Trophoblast cell (in vitro differentiated cells and primary cell): ENCODE results near the gene FES.
"Not testable (repeated sequence)": the region's sequence is repeated elsewhere in the genome, so short reads cannot be mapped to it uniquely, and the experiment has no call there.

Experiments
- DNase-seq, 2 donors: peaks; one replicate each; pipeline ENCODE4 v3.0.0-alpha.2; 2016
- H2AFZ ChIP-seq: 2 replicates; pipeline ENCODE4 v1.6.1; 2013; ENCODE audit warnings: low read length, moderate library complexity, mild to moderate bottlenecking; ENCODE audit not compliant: insufficient read depth, poor library complexity
- H2AK5ac ChIP-seq: 2 replicates; pipeline ENCODE4 v1.6.1; 2013; ENCODE audit warnings: mild to moderate bottlenecking, low read length
- H2BK120ac ChIP-seq: 2 replicates; pipeline ENCODE4 v1.6.1; 2013; ENCODE audit warnings: low read length, mild to moderate bottlenecking, moderate library complexity; ENCODE audit not compliant: insufficient read depth, poor library complexity
- H2BK12ac ChIP-seq: 2 replicates; pipeline ENCODE4 v1.6.1; 2013; ENCODE audit warnings: mild to moderate bottlenecking, low read length, moderate library complexity
- H2BK5ac ChIP-seq: 2 replicates; pipeline ENCODE4 v1.6.1; 2013; ENCODE audit warnings: low read length, low read depth, moderate library complexity, mild to moderate bottlenecking; ENCODE audit not compliant: poor library complexity
- H3K14ac ChIP-seq: 2 replicates; pipeline ENCODE4 v1.6.1; 2013; ENCODE audit warnings: mild to moderate bottlenecking, low read length
- H3K18ac ChIP-seq: 2 replicates; pipeline ENCODE4 v1.6.1; 2013; ENCODE audit warnings: mild to moderate bottlenecking, low read length
- H3K23ac ChIP-seq: 2 replicates; pipeline ENCODE4 v1.6.1; 2013; ENCODE audit warnings: low read length
- H3K27ac ChIP-seq: 2 replicates; pipeline ENCODE4 v1.5.1; 2013; ENCODE audit warnings: low read depth, mild to moderate bottlenecking, inconsistent platforms, low read length, moderate library complexity
- H3K27me3 ChIP-seq: 2 replicates; pipeline ENCODE4 v1.6.1; 2013; ENCODE audit warnings: inconsistent platforms, mild to moderate bottlenecking, low read length, moderate library complexity; ENCODE audit not compliant: insufficient read depth
- H3K36me3 ChIP-seq, 2 experiments: 1 replicate in 1 of 2; 2 replicates in 1 of 2; pipeline ENCODE4 v1.6.1; 2013; ENCODE audit warnings: low read length in 2 of 2, mild to moderate bottlenecking in 2 of 2, moderate library complexity in 1 of 2; ENCODE audit not compliant: insufficient read depth in 2 of 2, control insufficient read depth in 1 of 2
- H3K4ac ChIP-seq: 2 replicates; pipeline ENCODE4 v1.6.1; 2013; ENCODE audit warnings: low read depth, mild to moderate bottlenecking, low read length, moderate library complexity
- H3K4me1 ChIP-seq, 2 experiments: 1 replicate in 1 of 2; 2 replicates in 1 of 2; pipeline ENCODE4 v1.6.1; 2013; ENCODE audit warnings: low read length in 2 of 2, mild to moderate bottlenecking in 2 of 2, moderate library complexity in 1 of 2; ENCODE audit not compliant: insufficient read depth in 2 of 2, control insufficient read depth in 1 of 2
- H3K4me2 ChIP-seq: 2 replicates; pipeline ENCODE4 v1.6.1; 2013; ENCODE audit warnings: inconsistent platforms, mild to moderate bottlenecking, low read length, moderate library complexity
- H3K4me3 ChIP-seq: 2 replicates; pipeline ENCODE4 v1.5.1; 2013; ENCODE audit warnings: mild to moderate bottlenecking, low read depth, low read length, inconsistent platforms
- H3K79me1 ChIP-seq: one replicate; pipeline ENCODE4 v1.6.1; 2013; ENCODE audit warnings: low read length
- H3K79me2 ChIP-seq: 2 replicates; pipeline ENCODE4 v1.6.1; 2013; ENCODE audit warnings: low read length, mild to moderate bottlenecking; ENCODE audit not compliant: control insufficient read depth, insufficient read depth, poor library complexity
- H3K9ac ChIP-seq: 2 replicates; pipeline ENCODE4 v1.6.1; 2013; ENCODE audit warnings: mild to moderate bottlenecking, low read length
- H3K9me3 ChIP-seq: 2 replicates; pipeline ENCODE4 v1.6.1; 2013; ENCODE audit warnings: low read depth, mild to moderate bottlenecking, control low read depth, inconsistent platforms, low read length; ENCODE audit not compliant: insufficient read depth
- H4K12ac ChIP-seq: 2 replicates; pipeline ENCODE4 v1.6.1; 2013; ENCODE audit warnings: low read depth, mild to moderate bottlenecking, low read length, moderate library complexity
- H4K8ac ChIP-seq: 2 replicates; pipeline ENCODE4 v1.6.1; 2013; ENCODE audit warnings: low read depth, mild to moderate bottlenecking, low read length, moderate library complexity
- H4K91ac ChIP-seq: one replicate; pipeline ENCODE4 v1.6.1; 2013; ENCODE audit warnings: low read depth, mild to moderate bottlenecking, low read length, moderate library complexity
- WGBS: extraction: QIAGEN DNeasy Blood & Tissue Kit; methylation state at CpG from one replicate; pipeline ENCODE4 v1.1.7; 2013; ENCODE audit warnings: missing lambda C conversion rate; ENCODE audit not compliant: insufficient read length, insufficient coverage; ENCODE audit errors: extremely low coverage; 5-methylcytosine and 5-hydroxymethylcytosine counted together

The FES gene

DNA sequence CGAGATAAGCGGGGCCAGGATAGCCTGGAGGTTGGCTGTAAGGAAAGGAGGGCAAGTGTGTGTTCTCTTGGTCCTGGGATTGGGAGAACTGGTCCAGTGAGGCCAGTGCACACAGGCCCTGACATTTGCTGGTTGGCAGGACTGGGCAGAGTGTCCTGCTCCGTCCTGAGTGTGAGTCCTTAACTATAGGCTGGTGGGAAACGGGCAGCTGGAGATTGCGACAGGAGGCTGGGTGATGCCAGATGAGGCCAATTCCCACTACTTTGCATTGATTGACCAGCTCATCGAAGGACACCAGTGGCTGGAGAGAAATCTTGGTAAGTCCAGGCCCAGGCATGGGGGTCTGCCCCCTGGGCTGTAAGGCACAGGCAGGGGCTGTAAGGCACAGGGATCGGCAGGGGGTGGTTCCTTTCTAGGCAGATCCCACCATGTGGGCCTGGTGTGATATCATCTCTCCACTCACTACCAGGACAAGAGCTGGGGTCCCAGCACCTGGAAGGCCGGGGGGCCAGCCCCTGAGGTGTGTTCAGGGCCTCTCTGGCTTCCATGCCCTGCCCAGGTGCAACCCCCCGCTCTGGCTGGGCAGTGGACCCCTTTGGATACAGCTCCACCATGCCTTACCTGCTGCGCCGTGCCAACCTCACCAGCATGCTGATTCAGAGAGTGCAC is 22.0 kb downstream of the FES start:
- H3K79me1 ChIP-seq, result peaks cover 4% of the 10 kb centered on the region
- H3K4me3 ChIP-seq, result no peak overlapping the region
- no peak overlapping the region for H3K4me2 ChIP-seq
- H3K9ac ChIP-seq, result no peak overlapping the region
- H3K23ac ChIP-seq, result no peak overlapping the region
- no peak overlapping the region for H2BK120ac ChIP-seq
- WGBS, result no CpG with 5 or more reads among the region's 11 CpGs
- no peak overlapping the region for H2AK5ac ChIP-seq
- H4K91ac ChIP-seq, result no peak overlapping the region
- H3K36me3 ChIP-seq, result peaks cover 38 to 41% of the 10 kb centered on the region in 2 experiments
- H2BK12ac ChIP-seq, result no peak overlapping the region
- peaks cover 5 to 9% of the 10 kb centered on the region in 2 experiments for H3K4me1 ChIP-seq
- H3K27ac ChIP-seq, result no peak overlapping the region
- H3K18ac ChIP-seq, result no peak overlapping the region
- DNase-seq, result no peak
- H3K4ac ChIP-seq, result no peak overlapping the region
- H3K14ac ChIP-seq, result no peak overlapping the region
- H3K27me3 ChIP-seq, result no peaks in the 10 kb centered on the region
- H3K9me3 ChIP-seq, result no peaks in the 10 kb centered on the region
- H4K12ac ChIP-seq, result no peak overlapping the region
- H2BK5ac ChIP-seq, result no peak overlapping the region
- H3K79me2 ChIP-seq, result peaks cover 2% of the 10 kb centered on the region
- H4K8ac ChIP-seq, result no peak overlapping the region
- no peak overlapping the region for H2AFZ ChIP-seq

DNA sequence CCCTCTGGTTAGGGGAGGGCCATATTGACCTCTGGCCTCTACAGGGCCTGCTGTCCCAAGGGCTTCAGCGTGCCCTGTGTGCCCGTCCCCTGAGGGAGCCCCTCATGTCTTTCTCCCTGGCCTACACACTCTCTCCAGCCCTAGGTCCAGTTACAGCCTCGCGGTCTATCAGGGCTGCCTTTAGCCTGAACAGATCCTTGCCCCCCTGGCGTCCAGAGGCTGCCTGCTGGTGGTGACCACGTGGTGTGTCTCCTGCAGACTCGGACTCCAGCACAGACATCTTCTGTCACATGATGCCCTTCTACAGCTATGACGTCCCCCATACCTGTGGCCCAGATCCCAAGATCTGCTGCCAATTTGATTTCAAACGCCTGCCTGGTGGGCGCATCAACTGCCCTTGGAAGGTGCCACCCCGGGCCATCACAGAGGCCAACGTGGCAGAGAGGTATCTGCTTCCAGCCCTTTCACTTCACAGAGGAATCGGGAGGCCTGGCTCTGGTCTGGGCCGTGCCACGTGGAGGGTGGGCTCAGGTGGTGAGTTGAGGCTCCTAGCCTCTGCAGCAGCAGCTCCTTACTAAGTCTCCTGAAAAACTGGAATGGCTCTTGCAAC is 22.9 kb downstream of the FES start:
- H4K91ac ChIP-seq, result no peak overlapping the region
- no peak overlapping the region for H3K4ac ChIP-seq

DNA sequence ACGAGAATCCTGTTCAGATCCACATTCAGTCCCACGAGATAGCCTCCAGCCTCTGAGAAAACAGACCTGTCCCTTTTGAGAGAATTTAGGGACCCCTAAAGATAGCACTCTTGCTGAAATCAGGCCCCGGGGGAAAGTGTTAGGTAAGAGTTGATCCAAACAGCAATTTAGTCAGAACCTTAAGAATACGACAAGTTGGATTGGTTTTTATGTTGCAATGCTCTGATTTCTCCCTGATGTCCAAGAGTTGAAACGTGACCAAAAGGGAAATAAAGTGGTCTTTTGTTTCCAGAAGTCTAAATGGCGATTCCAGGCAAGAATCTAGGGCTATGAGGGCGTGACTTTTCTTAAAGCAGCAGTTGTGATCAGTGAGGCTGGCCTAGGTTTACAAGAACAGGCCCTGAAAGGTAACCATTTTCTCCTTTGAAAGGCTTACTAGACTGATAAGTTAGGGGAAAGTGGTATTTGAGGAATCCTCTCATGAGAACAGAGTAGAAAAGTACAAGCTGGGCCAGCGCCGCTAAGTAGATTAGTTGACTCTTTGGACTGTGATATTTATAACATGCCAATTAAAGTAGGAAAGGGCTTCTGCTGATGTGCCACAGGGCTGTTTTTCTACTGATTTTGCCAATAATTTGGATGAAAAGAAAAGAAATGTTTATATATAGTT is 23.7 kb downstream of the FES start:
- Histone ChIP-seq H3K4me3 (no peak overlapping the region), H4K91ac (no peak overlapping the region), H3K14ac (no peak overlapping the region), H3K18ac (no peak overlapping the region), H2AK5ac (no peak overlapping the region), H4K12ac (no peak overlapping the region), H3K4me2 (no peak overlapping the region), H3K9me3 (no peaks in the 10 kb centered on the region), H2BK12ac (no peak overlapping the region), H3K36me3 (peaks cover 53 to 56% of the 10 kb centered on the region in 2 experiments), H3K79me2 (no peaks in the 10 kb centered on the region), H4K8ac (no peak overlapping the region), H2BK5ac (no peak overlapping the region), H3K27me3 (no peaks in the 10 kb centered on the region), H3K4ac (no peak overlapping the region), H3K27ac (no peak overlapping the region), H2BK120ac (no peak overlapping the region), H2AFZ (no peak overlapping the region), H3K9ac (no peak overlapping the region), H3K4me1 (peaks cover 5 to 9% of the 10 kb centered on the region in 2 experiments), H3K23ac (no peak overlapping the region), H3K79me1 (peaks cover 2% of the 10 kb centered on the region)
- no CpG with 5 or more reads among the region's 9 CpGs for WGBS
- DNase-seq, result no peak

More for the DNA sequence above, 22.9 kb downstream of the FES start:
- Histone ChIP-seq H3K9ac (no peak overlapping the region), H2BK120ac (no peak overlapping the region), H2BK5ac (no peak overlapping the region), H3K18ac (no peak overlapping the region), H3K4me3 (no peak overlapping the region), H3K4me1 (peaks cover 5 to 9% of the 10 kb centered on the region in 2 experiments), H2AFZ (no peak overlapping the region), H3K14ac (no peak overlapping the region), H3K4me2 (no peak overlapping the region), H3K79me1 (peaks cover 4% of the 10 kb centered on the region), H3K79me2 (peaks cover 2% of the 10 kb centered on the region), H3K27ac (no peak overlapping the region), H3K27me3 (no peaks in the 10 kb centered on the region), H2AK5ac (no peak overlapping the region), H4K8ac (no peak overlapping the region), H3K9me3 (no peaks in the 10 kb centered on the region), H3K23ac (no peak overlapping the region), H3K36me3 (peaks cover 44 to 48% of the 10 kb centered on the region in 2 experiments), H4K12ac (no peak overlapping the region), H2BK12ac (no peak overlapping the region)
- DNase-seq, result no peak
- WGBS, result no CpG with 5 or more reads among the region's 15 CpGs

DNA sequence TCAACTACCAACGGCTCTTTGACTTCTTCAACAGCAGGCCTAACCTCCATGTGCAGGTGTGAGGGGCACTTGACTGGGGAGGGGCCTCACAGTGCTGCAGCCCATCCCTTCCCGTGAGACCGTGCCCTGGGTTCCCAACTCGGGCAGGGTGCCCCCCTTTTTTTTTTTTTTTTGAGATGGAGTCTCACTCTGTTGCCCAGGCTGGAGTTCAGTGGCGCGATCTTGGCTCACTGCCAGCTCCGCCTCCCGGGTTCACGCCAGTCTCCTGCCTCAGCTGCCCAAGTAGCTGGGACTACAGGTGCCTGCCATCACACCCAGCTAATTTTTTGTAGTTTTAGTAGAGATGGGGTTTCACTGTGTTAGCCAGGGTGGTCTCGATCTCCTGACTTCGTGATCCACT is 25.1 kb downstream of the FES start:
- H2AFZ ChIP-seq, H2BK120ac ChIP-seq, H3K4me3 ChIP-seq, H2BK12ac ChIP-seq, H3K79me1 ChIP-seq, H4K12ac ChIP-seq, H3K23ac ChIP-seq, H4K8ac ChIP-seq, H3K27ac ChIP-seq, H3K18ac ChIP-seq, H2BK5ac ChIP-seq, H3K4me1 ChIP-seq, H2AK5ac ChIP-seq, H3K9ac ChIP-seq, H3K9me3 ChIP-seq, H3K4ac ChIP-seq, H3K27me3 ChIP-seq, H3K4me2 ChIP-seq, H3K14ac ChIP-seq, H4K91ac ChIP-seq, DNase-seq, H3K79me2 ChIP-seq: not testable (repeated sequence)
- peaks cover 63 to 65% of the 10 kb centered on the region in 2 experiments for H3K36me3 ChIP-seq
- WGBS, result no CpG with 5 or more reads among the region's 11 CpGs
